ENCODE data around the gene ACTMAP.

The ACTMAP gene

DNA sequence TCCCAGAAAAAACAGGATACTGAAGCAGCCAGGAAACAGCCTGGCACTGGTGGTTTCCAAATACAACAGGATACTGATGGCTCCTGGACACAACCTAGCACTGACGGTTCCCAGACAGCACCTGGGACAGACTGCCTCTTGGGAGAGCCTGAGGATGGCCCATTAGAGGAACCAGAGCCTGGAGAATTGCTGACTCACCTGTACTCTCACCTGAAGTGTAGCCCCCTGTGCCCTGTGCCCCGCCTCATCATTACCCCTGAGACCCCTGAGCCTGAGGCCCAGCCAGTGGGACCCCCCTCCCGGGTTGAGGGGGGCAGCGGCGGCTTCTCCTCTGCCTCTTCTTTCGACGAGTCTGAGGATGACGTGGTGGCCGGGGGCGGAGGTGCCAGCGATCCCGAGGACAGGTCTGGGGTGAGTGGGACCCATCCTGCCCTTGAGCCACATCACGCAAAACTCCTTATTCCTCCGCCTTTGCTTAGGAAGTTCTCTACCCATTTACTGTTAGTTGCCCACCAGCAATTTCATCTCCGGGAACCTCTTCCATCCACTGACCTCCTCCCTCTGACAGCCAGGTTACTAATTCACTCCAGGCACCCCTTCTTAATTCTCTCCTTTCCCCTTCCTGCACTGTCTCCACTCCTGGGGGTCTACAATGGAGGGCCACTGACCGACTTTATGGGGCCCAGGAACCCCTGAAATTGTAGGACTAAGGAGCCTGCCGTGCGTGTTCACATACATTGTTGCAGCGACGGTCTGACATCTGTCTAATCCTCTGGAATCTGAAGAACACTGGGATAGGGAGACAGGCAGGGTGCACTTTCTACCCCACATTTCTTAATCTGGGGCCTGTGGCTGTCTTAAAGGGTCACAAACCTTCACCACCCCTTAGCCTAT is 32.1 kb downstream of the ACTMAP start:
- peak; percentile 2 for DNase-seq

DNA sequence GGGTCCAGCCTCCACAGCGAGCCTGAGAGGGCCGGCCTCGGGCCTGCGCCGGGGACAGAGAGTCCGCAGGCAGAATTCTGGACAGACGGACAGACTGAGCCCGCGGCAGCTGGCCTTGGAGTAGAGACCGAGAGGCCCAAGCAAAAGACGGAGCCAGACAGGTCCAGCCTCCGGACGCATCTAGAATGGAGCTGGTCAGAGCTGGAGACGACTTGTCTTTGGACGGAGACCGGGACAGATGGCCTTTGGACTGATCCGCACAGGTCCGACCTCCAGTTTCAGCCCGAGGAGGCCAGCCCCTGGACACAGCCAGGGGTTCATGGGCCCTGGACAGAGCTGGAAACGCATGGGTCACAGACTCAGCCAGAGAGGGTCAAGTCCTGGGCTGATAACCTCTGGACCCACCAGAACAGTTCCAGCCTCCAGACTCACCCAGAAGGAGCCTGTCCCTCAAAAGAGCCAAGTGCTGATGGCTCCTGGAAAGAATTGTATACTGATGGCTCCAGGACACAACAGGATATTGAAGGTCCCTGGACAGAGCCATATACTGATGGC is 32.9 kb downstream of the ACTMAP start:
- DNase-seq = no peak

DNA sequence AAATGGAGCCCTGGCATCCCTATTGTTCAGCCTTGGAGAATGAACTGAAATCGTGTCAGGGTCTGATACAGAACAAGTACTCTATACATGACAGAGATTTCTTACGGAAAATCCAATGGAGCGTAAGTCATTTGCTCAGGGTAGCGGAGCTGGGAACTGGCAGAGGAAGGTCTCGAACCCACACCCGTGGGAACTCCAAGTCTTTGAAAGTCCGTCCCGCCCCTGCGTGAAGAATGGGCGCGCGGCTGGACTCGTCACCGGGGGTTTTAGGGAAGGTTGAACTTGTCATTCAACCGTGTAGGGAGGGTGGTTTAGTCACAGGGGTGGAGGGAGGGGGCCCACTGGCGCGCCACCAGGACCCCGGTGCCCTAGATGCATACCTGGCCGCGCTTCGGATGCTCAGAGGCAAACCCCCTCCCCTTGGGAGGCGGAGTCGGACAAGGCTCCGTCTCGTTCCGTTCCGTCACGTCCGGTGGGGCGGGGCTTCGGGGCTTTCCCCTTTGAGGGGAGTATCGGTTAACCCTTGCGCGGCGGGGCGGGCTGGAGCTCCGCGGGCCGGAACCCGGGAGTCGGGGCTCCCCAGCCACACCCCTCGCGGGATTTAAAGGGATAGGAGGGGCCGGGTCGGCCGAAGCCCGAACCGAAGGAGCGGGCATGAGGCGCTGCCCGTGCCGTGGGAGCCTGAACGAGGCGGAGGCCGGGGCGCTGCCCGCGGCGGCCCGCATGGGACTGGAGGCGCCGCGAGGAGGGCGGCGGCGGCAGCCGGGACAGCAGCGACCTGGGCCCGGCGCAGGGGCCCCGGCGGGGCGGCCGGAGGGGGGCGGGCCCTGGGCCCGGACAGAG is 33.6 kb downstream of the ACTMAP start, which contains the start of the genes COQ8B and ITPKC:
Gene COQ8B, minus strand, starts transcription at position 405 of the 843 bp plus-strand sequence. CDS start 2,254 bp downstream, outside the sequence.
Gene ITPKC, plus strand, starts transcription at position 631 of the 843 bp plus-strand sequence. Its CDS starts 24 bp downstream, at position 655.
- DNase-seq = peak; percentile 100

DNA sequence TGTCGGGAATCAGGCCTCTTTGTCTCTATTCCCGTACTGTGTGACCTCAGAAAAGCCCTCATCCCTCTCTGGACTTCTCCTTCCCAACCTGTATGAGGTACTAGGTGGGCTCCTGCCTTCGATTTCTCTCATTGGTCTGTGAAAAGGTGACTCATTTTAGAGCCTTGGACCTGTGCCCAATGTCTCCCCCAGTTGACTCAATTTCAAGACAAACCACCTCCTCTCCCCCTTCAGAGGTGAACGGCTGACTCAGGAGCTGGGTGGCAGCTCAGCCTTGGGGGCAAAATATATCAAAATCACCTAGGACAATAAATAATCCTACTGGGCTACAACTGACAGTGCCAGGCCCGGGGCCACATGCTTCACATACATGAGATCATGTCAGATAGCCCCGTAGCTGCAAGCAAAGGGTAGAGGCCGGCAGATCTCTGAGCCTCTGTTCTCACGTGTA is 34.2 kb downstream of the ACTMAP start:
- peak; percentile 74 for DNase-seq

DNA sequence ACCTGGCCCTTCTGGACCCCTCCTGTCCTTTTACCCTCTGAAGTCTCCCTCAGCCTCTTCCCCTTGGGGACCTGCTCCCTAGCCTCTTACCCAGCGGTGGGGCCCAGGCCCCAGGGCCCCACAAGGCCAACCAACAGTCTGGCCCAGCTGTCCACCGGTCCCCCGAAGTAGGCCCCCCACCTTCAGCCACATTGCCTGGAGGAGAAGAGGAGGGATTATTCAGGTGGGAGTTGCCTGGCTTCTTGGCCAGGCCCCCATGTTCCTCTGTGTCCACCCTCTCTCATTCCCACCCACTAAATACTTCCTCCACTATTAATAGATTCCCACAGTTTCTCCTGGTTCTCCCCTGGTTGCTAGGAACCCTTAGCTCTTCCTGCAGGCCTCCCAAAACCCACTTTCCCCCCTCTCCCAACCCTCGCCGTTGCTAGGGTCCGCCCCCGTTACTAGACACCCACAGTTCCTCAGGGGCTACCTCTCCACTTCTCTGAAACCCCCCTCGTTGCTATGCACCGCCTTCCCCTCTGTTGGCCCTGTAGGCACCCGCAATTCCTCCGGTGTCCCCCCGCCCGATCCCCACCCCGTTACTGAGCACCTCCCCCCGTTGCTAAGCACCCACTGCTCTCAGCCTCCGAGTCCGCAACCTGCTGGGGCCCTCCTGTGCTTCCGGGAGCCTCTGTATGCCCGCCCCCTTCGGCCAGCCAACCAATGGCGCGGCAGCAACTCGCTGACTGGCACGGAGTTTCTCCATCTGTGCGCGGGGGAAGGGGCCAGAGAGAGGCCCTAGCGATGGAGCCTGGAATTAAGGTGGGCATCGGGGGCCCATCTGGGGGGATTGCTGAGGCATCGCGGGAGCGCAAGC is 35.6 kb downstream of the ACTMAP start:
- DNase-seq = peak; percentile 87

DNA sequence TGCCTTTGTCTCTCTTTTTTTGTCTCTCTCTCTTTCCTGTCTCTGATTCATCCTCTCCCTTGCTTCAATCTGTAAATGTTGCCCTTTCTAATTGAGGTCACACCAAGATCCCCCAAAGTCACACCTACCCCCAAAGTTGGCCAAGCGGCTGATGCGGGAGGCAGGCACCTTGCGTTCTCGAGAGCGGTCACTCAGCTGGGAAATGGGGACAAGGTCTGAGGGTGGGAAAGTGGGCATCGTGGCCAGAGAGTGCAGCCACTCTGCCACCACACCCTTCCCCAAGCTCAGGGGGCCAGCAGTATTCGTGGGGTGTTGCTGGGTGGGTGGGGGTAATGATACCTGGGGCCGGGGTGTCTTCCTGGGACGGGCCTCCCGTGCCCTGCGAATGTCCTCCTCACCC is 36.3 kb downstream of the ACTMAP start:
- DNase-seq = no peak

DNA sequence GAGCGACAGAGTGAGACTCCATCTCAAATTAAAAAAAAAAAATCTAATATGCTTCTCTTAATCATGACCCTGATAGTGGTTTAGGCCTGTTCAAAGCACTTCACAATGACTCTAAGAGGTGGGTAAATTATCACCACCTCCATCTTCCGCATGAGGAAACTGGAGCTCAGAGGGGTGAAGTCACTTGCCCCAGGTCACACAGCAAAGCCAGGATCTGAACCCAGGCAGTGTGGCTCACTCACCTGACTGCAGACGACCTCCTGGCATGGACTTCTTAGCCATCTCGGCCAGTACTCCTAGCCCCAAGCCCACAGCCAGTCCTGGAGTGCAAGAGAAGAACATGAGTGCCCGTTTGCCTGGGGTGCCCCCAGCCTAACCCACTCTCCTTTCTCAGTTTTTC is 40.5 kb downstream of the ACTMAP start:
- DNase-seq = no peak

DNA sequence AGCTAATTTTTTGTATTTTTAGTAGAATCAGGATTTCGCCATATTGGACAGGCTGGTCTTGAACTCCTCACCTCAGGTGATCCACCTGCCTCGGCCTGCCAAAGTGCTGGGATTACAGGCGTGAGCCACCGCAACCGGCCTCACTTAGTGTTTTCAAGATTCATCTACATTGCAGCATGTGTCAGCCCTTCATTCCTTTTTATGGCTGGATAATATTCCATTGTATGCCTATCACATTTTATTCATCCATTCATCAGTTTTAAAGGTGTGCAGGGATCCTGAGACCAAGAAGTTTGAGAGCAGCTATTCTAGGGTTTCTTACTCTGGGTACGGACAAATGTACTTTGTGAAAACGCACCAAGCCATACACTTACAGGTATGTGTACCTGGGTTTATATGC is 42.7 kb downstream of the ACTMAP start:
- DNase-seq = no peak

DNA sequence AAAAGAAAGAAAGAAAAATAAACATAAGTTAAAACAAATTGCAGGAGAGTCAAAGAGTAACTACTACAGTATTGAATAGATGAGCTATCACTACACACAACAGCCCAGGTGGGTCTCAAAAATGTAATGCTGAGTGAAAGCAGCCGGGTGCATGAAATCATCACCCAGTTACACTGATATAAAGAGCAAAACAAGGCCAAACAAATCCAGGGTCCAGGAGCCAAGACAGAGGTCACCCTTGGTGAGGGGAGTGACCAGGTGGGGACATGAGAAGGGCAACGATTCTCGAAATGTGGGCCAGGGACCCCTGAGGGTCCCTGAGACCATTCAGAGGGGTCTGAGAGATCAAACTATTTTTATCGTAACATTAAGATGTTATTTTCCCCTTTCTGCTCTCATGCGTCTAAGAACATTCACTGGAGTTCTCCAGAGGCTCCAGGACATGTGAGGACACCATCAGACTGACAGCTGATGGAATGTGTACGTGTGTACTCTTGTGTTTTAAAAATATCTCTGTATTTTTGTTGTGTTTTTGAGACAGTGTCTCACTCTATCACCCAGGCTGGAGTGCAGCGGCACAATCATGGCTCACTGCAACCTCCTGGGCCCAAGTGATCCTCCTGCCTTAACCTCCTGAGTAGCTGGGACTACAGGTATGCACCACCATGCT is 44.2 kb downstream of the ACTMAP start:
- DNase-seq = no peak

DNA sequence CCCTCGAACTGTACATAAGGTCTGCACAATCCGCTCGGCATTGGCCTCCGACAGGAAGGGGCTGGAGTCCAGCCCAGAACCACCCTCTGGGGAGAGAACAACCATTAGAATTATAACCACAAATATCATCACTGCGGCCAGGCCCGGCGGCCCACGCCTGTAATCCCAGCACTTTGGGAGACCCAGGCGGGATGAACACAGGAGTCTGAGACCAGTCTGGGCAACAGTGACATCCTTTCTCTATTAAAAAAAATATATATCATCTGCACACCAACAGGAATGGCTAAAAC is 45.0 kb downstream of the ACTMAP start:
- no peak for DNase-seq

DNA sequence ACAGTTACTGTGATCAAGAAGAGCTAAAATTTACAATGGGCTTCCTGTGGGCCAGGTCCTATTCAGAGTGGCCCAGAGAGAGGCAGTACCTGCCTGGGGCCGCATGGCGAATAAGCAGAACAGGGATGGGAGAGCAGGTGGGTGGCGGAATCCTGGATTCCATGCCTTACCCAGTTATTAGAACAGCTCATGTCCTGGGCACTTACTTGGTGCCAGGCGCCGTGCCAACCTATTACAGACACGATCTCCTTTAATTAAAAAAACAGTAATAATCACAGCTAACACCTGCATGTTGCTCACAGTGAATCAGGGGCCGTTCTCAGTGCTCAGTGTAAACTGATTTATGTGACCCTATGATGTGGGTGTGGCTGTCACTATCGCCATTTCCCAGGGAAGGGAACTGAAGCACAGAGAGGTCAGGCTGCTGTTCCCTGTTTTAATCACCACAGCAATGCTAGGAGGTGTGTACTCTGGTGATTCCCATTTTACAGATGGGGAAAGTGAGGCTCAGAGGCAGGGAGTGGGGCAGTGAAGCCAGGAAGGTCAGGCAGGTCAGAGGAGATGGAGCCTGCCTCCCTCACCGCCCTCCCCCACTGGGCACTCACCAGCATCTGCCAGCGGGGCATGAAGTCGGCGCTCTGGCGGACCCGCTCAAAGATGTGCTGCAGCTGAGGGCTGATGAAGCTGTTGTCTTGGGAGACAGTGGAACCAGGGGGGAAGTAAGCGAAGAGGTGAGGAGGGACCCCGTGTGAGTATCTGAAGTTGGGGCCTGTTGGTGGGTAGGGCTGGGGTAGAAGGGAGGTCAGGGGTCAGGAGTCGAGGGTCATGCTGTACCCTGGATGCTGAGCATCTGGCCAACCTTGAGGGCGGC is 45.6 kb downstream of the ACTMAP start:
- no peak for DNase-seq

DNA sequence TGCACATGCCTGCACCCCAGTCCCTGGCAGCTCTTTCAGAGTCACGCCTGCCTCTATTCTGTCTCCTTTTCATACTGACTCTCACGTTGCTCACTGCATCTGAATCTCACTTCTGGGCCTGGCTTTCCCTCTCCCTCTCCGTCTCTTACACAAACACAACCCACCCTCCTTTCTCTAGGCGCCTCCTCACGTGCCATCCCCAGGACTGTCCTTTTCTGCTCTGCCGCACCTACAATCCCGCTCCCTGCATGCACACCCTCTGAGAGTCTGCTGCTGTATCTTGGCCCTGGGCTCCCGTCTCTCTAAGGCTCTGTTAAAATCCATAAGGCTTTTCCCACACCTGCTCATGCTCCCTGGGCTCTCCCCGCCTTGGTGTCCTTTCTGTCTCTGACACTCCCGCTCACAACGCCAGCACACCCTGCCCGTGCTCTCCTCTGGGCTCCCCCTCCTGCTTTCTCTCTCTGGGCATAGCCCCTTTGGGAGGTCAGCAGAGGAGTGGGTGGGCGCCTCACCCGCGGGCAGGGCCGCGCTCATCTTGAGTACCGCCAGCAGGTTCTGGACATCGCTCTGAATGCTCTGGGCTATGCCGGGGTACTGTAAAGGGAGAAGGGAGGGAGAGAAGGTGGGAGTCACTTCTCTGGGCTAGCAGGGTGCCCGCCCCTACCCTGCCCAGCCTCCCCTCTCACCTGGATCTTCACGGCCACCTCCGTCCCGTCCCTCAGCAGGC is 47.1 kb downstream of the ACTMAP start:
- DNase-seq = no peak

DNA sequence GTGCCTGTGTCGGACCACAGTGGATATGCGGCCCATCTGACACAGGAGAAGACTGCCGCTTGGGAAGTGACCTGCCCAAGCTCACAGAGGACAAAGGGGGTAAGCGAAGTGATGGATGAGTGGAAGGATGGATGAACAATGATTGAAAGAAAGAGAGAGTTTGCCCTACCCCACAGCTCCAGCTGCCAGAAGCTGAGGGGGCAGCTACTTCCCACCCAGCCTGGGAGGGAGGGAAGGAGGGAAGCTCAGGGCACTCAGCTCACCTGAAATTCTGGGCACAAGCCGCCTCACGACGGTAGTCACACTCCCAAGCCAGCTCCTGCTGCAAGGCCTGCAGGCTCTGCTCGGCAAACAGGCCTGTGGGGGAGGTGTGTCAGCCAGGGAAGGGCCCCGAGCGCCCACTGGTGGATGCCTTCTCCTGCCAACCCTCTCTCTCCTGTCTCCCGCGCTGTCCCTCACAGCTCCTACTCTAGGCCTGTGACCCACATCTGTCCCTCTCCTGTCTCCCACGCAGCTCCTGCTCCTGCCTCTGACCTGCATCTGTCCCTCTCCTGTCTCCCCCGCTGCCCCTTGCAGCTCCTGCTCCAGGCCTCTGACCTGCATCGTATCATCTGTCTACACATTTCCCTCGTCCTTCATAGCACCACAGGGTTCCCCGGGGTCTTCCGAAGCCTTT is 47.8 kb downstream of the ACTMAP start:
- no peak for DNase-seq

DNA sequence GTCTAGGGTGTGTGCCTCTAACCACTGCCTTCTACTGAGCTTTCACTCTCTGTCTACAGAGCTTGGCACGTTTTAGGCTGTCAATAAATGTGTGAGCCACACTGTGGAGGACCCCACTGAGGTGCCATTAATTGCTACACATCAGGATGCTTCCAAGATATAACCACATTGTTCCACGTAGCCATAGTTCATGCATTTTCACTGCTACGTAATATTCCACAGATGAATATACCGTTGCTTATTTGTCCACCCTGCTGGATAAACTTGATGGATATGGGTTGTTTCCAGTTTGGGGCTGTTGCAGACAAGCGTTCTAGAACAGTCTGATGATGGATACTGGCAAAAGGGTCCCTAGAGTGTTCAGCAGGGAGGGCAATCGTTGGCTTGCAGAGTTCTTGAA is 48.5 kb downstream of the ACTMAP start:
- no peak for DNase-seq

DNA sequence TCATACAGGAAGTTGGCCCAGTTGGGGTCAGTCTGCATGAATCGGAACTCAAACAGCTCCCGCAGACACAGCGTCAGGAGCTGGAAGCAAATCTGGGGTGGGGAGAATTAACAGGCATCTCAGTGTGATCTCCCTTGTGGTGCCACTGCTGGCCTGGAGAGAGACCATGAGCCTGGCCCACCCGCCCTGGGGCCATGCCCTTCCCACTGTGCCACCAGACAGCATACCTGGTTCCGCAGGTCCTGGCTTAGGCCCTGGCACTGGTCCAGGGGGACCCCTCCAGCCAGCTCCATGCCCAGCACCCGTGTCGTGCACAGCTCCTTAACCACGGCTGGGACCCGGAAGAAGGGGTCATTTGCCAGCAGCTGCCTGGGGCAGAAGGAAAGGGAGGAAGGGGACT is 50.2 kb downstream of the ACTMAP start:
- no peak for DNase-seq

DNA sequence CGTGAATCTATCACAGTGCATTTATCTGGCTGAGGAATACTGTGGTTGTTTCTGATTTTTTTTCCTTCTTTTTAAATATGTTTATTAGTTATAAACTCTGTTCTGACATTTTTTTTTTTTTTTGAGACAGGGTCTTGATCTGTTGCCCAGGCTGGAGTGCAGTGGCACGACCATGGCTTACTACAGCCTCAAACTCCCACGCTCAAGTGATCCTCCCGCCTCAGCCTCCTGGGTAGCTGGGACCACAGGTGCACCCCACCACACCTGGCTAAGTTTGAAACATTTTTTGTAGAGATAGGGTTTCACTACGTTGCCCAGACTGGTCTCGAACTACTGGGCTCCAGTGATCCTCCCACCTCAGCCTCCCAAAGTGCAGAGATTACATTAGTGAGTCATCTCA is 53.3 kb downstream of the ACTMAP start:
- no peak for DNase-seq

DNA sequence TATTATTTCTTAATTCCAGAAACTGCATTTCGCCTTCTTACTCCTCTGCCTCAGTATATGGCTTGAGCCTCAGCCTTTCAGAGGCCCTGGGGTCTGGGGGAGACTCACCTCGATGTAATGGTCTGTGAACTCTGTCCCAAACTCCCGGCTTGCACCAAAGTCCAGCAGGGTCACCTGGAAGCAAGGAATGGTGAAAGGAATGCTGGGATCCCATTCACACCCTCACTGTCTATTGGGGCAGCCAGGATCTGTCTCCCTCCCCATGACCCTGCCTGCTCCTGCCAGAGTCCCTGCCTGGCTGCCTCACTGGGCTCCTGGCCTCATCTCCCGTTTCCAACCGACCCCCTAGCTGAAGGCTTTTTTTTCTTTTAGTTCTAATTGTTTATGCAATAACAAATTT is 54.4 kb downstream of the ACTMAP start:
- no peak for DNase-seq

DNA sequence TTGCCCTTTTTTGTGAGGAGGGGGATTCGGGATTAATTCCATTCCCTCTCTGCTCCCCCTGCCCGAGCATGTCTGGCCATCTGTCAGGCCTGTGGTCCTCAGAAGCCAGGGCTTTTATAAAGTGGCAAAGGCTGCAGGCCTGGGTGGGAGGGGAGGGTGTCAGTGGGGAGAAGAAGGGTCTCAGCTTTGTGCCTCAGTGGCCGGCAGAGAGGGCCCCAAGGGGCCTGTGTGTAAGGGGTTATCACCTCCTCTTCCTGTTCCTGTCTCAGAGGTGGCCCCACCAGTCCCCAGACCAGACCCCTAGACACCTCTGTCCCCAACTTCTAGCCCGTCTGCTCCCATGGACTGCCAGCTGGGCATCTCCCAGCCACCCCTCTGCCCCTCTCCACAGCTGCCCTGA is 56.4 kb downstream of the ACTMAP start:
- no peak for DNase-seq

DNA sequence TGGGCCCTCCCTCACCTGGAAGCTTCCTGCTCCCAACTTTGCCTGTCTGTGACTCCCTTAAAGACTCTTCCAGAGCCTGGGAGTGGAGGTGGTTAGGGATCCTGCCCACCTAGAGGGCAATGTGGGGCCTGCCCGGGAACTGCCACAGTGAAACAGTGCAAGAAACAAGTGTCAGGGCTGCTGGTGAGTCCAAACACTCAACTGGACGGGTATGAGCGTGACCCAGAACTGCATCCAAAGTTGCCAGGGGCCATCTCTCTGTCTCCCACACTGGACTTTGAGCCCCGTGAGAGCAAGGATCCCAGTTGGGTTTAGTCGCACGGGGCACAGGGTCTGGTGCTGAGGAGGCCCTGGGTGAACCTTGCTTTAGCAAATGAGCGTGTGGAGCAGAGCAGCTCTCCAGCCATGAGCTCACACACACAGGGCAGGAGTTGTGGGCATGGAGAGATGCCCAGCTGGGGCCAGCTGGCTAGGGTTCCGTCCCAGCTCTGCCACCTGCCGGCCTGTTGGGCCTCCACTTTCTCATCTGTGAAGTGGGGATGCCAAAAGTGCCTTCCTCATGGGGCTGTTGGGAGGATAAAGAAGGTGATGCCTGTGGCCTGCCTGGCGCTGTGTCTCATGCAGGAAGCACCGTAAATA is 57.0 kb downstream of the ACTMAP start:
- no peak for DNase-seq
